SK-N-SH (cell line): ENCODE data around the gene ZNF827.

Source experiments
- CTCF ChIP-seq: fragments of 200-600 bp; sonication (generic); IDR thresholded peaks from 2 replicates; pipeline ENCODE4 v1.6.1; 2017; ENCODE audit warnings: antibody characterized with exemption, mild to moderate bottlenecking, moderate library complexity
- EZH2phosphoT487 ChIP-seq: fragments of 200-600 bp; sonication (generic); IDR thresholded peaks from 2 replicates; pipeline ENCODE4 v1.6.1; 2017; ENCODE audit warnings: low read depth, mixed run types, mild to moderate bottlenecking, antibody characterized with exemption, moderate library complexity, borderline replicate concordance
- POLR2AphosphoS5 ChIP-seq: IDR thresholded peaks from 2 replicates; pipeline ENCODE4 v1.6.1; 2012; ENCODE audit warnings: low read depth, low read length

GRCh38 chr4:145884775-145885174 lies 53.8 kb downstream of the ZNF827 start:
- no peak for TF ChIP-seq EZH2phosphoT487
- TF ChIP-seq CTCF: no peak
- no peak for TF ChIP-seq POLR2AphosphoS5
